SJSA1 (cell line): Measurements from ENCODE around the gene RLN2. TPM values are rescaled to one million over a fixed set of nuclear protein-coding genes. Genes with fewer than 3 reads are reported as not detected.

Source experiments
- total RNA-seq: library from RNA; depleted of rRNA; stranded (reverse); fragments of >200 nt; shearing (Covaris generic); gene quantifications from 2 replicates; pipeline ENCODE4 v1.2.3, GENCODE V29; 2014; rRNA removed

Gene RLN2
- total RNA-seq, 1 experiment from 2014 or later, result not detected

Other genes with a start within 250 kb of the RLN2 start
- not detected in 2 replicates for gene INSL6, start 119.1 kb downstream of the RLN2 start, total RNA-seq
- gene INSL4, start 73.3 kb downstream of the RLN2 start, total RNA-seq, result 0.81 TPM in 1 of 2 replicates, not detected in the other
- gene RLN1, start 35.2 kb upstream of the RLN2 start, total RNA-seq, result not detected in 2 replicates
- gene PLGRKT, start 133.2 kb upstream of the RLN2 start, total RNA-seq, result 20.9 and 31.2 TPM in 2 replicates
- gene CD274, start 145.8 kb upstream of the RLN2 start, total RNA-seq, result 6.2 and 8.0 TPM in 2 replicates
- 8.8 and 18.4 TPM in 2 replicates for gene PDCD1LG2, start 205.8 kb upstream of the RLN2 start, total RNA-seq